Putamen (tissue), 1 donor: ENCODE results near the gene TGM2.

Experiments used
- DNase-seq: peaks from one replicate; pipeline ENCODE4 v3.0.0-alpha.2; 2016; ENCODE audit warnings: low spot score

TGM2 gene

GRCh38 chr20:38165089-38165965 lies at the start of gene TGM2:
TGM2 (minus strand) TSS chr20:38165270; CDS start chr20:38165198, 72 bp downstream.
- no peak for DNase-seq

- no peak for DNase-seq
Observed at GRCh38 chr20:38214256-38215193, 49.5 kb upstream of the TGM2 start.

GRCh38 chr20:38213607-38213940 lies 48.5 kb upstream of the TGM2 start:
- DNase-seq = no peak

GRCh38 chr20:38212806-38213606 lies 47.9 kb upstream of the TGM2 start:
- no peak for DNase-seq

- DNase-seq = no peak
Observed at GRCh38 chr20:38211200-38212097, 46.4 kb upstream of the TGM2 start.

- DNase-seq = no peak
Observed at GRCh38 chr20:38210741-38211140, 45.7 kb upstream of the TGM2 start.

GRCh38 chr20:38209736-38210405 lies 44.8 kb upstream of the TGM2 start:
- no peak for DNase-seq

- no peak for DNase-seq
Observed at GRCh38 chr20:38209054-38209675, 44.1 kb upstream of the TGM2 start.

- no peak for DNase-seq
Observed at GRCh38 chr20:38208523-38208922, 43.5 kb upstream of the TGM2 start.

GRCh38 chr20:38208088-38208487 lies 43.0 kb upstream of the TGM2 start:
- no peak for DNase-seq

- no peak for DNase-seq
Observed at GRCh38 chr20:38207621-38208020, 42.6 kb upstream of the TGM2 start.

- DNase-seq = no peak
Observed at GRCh38 chr20:38205001-38205400, 39.9 kb upstream of the TGM2 start.

- no peak for DNase-seq
Observed at GRCh38 chr20:38203981-38204357, 38.9 kb upstream of the TGM2 start.

GRCh38 chr20:38203337-38203980 lies 38.4 kb upstream of the TGM2 start:
- peak; percentile 75 for DNase-seq

GRCh38 chr20:38202982-38203293 lies 37.9 kb upstream of the TGM2 start:
- DNase-seq = no peak

- DNase-seq = peak; percentile 31
Observed at GRCh38 chr20:38202153-38202981, 37.3 kb upstream of the TGM2 start.

GRCh38 chr20:38201356-38201755 lies 36.3 kb upstream of the TGM2 start:
- DNase-seq = no peak

GRCh38 chr20:38200646-38201045 lies 35.6 kb upstream of the TGM2 start:
- DNase-seq = no peak
